ENCODE measurements around the gene RARRES2. TPM values are rescaled to one million over a fixed set of nuclear protein-coding genes. Genes with fewer than 3 reads are reported as not detected.

RARRES2 gene
- total RNA-seq, 2 donors from 2014 or later: 245 to 400 TPM

GRCh38 chr7:150338166-150338829 is 3.1 kb downstream of the RARRES2 start:
- 46 to 89% methylated on average over 5 to 9 of the region's 11 CpGs for WGBS, 2 donors
- ATAC-seq (no peak), DNase-seq (no peak)
- H3K9me3 ChIP-seq: no peaks in the 10 kb centered on the region
- no peaks in the 10 kb centered on the region for H3K36me3 ChIP-seq (replicated peaks in 1 of 2; ENCODE audit: insufficient read depth in 1 of 2, low read depth in 2 of 2)
- no peaks in the 10 kb centered on the region for H3K27me3 ChIP-seq
- H3K27ac ChIP-seq: peak overlapping the region; percentile 77 to 83 (median 81)
- TF ChIP-seq CTCF (IDR thresholded peaks at IDR 0.05) (no peak), POLR2A (IDR thresholded peaks at IDR 0.05) (no peak)
- no peak overlapping the region for H3K4me3 ChIP-seq
- intact Hi-C loops (cut with DNase I): no loop called here
- H3K4me1 ChIP-seq: peaks cover 70% of the 10 kb centered on the region

GRCh38 chr7:150337659-150338081 is 3.8 kb downstream of the RARRES2 start:
- TF ChIP-seq POLR2A (IDR thresholded peaks at IDR 0.05) (peak in 1 of 3 donors; percentile 30), CTCF (IDR thresholded peaks at IDR 0.05) (peak in 1 of 7 experiments; percentile 8)
- no peaks in the 10 kb centered on the region for H3K36me3 ChIP-seq (replicated peaks in 1 of 2; ENCODE audit: insufficient read depth in 1 of 2, low read depth in 2 of 2)
- H3K27ac ChIP-seq: peak overlapping the region; percentile 77 to 83 (median 81)
- DNase-seq: peak; percentile 67 to 85 (median 77)
- WGBS, 2 donors: 20 to 27% methylated on average over 2 to 6 of the region's 6 CpGs
- ATAC-seq: peak; percentile 36
- H3K4me1 ChIP-seq: peaks cover 70% of the 10 kb centered on the region
- intact Hi-C loops (cut with DNase I): no loop called here
- no peak overlapping the region for H3K4me3 ChIP-seq
- H3K9me3 ChIP-seq: no peaks in the 10 kb centered on the region
- no peaks in the 10 kb centered on the region for H3K27me3 ChIP-seq

- intact Hi-C loops (cut with DNase I): no loop called here
- TF ChIP-seq CTCF (IDR thresholded peaks at IDR 0.05) (peak in 1 of 7 experiments; percentile 3), POLR2A (IDR thresholded peaks at IDR 0.05) (peak; percentile 37 to 65 (median 54))
Measured at GRCh38 chr7:150337179-150337578, 4.2 kb downstream of the RARRES2 start.

GRCh38 chr7:150336746-150337145 is 4.7 kb downstream of the RARRES2 start:
- H3K27ac ChIP-seq: peak overlapping the region; percentile 77 to 83 (median 81)
- peaks cover 66% of the 10 kb centered on the region for H3K4me1 ChIP-seq
- TF ChIP-seq CTCF (IDR thresholded peaks at IDR 0.05) (peak in 1 of 7 experiments; percentile 4), POLR2A (IDR thresholded peaks at IDR 0.05) (no peak)
- H3K27me3 ChIP-seq: no peaks in the 10 kb centered on the region
- ATAC-seq: no peak
- intact Hi-C loops (cut with DNase I): no loop called here
- 68 to 100% methylated on average over 1 to 14 of the region's 14 CpGs for WGBS, 2 donors
- no peaks in the 10 kb centered on the region for H3K36me3 ChIP-seq (replicated peaks in 1 of 2; ENCODE audit: insufficient read depth in 1 of 2, low read depth in 2 of 2)
- DNase-seq: no peak
- H3K4me3 ChIP-seq: no peak overlapping the region
- no peaks in the 10 kb centered on the region for H3K9me3 ChIP-seq

More at GRCh38 chr7:150337179-150337578, 4.2 kb downstream of the RARRES2 start:
- Histone ChIP-seq H3K36me3 (replicated peaks in 1 of 2; ENCODE audit: insufficient read depth in 1 of 2, low read depth in 2 of 2) (no peaks in the 10 kb centered on the region), H3K27me3 (no peaks in the 10 kb centered on the region), H3K4me3 (no peak overlapping the region), H3K9me3 (no peaks in the 10 kb centered on the region), H3K27ac (peak overlapping the region; percentile 77 to 83 (median 81)), H3K4me1 (peaks cover 70% of the 10 kb centered on the region)
- ATAC-seq (peak; percentile 69), DNase-seq (peak; percentile 81 to 92 (median 84))
- 40 to 42% methylated on average over 3 to 18 of the region's 18 CpGs for WGBS, 2 donors

DNA sequence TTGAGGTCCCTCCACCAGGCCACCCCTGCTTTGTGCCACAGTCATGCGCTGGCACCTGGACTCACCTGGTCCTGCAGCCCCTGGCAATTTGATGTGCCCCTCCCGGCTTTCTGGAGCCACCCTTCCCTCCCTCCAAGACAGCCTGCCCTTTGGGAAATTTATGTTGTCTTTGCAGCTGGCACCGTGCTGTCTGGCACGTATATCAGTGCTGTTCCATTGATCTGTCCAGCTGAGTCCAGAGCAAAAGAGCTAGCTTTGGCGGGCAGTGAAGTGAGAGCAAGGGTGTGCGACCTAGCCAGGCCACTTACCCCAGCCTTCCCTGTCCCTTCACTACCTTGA is 5.7 kb downstream of the RARRES2 start:
- ATAC-seq: peak; percentile 56

More for the DNA sequence above, 5.7 kb downstream of the RARRES2 start:
- H3K4me1 ChIP-seq: peaks cover 62% of the 10 kb centered on the region
- WGBS, 2 donors: 39 to 40% methylated on average over 6 of the region's 6 CpGs
- peak; percentile 78 to 84 (median 82) for DNase-seq
- no peak overlapping the region for H3K4me3 ChIP-seq
- intact Hi-C loops (cut with DNase I): no loop called here
- H3K27ac ChIP-seq: peak overlapping the region; percentile 77 to 83 (median 81)
- no peaks in the 10 kb centered on the region for H3K9me3 ChIP-seq
- no peaks in the 10 kb centered on the region for H3K27me3 ChIP-seq
- TF ChIP-seq POLR2A (IDR thresholded peaks at IDR 0.05) (no peak), CTCF (IDR thresholded peaks at IDR 0.05) (no peak)
- H3K36me3 ChIP-seq (replicated peaks in 1 of 2; ENCODE audit: insufficient read depth in 1 of 2, low read depth in 2 of 2): no peaks in the 10 kb centered on the region
